ENCODE data around the gene ZDHHC22.
"Not testable (repeated sequence)": the region's sequence is repeated elsewhere in the genome, so short reads cannot be mapped to it uniquely, and the experiment has no call there.

The ZDHHC22 gene, protein sequence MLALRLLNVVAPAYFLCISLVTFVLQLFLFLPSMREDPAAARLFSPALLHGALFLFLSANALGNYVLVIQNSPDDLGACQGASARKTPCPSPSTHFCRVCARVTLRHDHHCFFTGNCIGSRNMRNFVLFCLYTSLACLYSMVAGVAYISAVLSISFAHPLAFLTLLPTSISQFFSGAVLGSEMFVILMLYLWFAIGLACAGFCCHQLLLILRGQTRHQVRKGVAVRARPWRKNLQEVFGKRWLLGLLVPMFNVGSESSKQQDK

GRCh38 chr14:77141214-77142004 lies at the start of gene ZDHHC22:
Gene ZDHHC22 (minus strand): TSS chr14:77141791. CDS start chr14:77139738, 2,053 bp downstream.
- DNase-seq (ENCODE audit: low read depth, low spot score) = no peak

DNA sequence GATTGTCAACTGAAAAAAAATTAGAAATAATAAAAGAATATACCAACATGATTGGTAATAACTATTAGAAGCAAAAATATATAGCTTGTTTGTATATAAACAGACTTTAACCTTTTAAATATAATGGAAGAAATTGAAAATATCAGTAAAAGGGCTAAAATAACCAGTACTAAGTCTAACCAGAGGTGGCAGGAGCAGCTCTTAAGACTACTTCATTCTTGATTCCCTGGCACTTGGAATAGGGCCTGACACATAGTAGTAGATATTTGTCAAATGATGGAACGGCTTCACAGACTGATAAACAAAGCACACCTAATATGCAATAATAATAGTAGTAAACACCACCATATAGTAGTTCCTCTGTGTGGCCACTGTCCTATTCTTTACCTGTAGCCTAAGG lies 49.4 kb upstream of the ZDHHC22 start:
- DNase-seq (ENCODE audit: low read depth, low spot score) = no peak

- DNase-seq (ENCODE audit: low read depth, low spot score) = no peak
These were observed 47.9 kb upstream of the ZDHHC22 start for GRCh38 chr14:77189479-77189878.

GRCh38 chr14:77187649-77188012 lies 46.0 kb upstream of the ZDHHC22 start:
- no peak for DNase-seq (ENCODE audit: low read depth, low spot score)

- DNase-seq (ENCODE audit: low read depth, low spot score) = no peak
These were observed 45.5 kb upstream of the ZDHHC22 start for GRCh38 chr14:77186911-77187648.

- no peak for DNase-seq (ENCODE audit: low read depth, low spot score)
These were observed 43.5 kb upstream of the ZDHHC22 start for GRCh38 chr14:77185093-77185465.

GRCh38 chr14:77184396-77185092 lies 43.0 kb upstream of the ZDHHC22 start:
- no peak for DNase-seq (ENCODE audit: low read depth, low spot score)

GRCh38 chr14:77183896-77184295 lies 42.3 kb upstream of the ZDHHC22 start:
- no peak for DNase-seq (ENCODE audit: low read depth, low spot score)

DNA sequence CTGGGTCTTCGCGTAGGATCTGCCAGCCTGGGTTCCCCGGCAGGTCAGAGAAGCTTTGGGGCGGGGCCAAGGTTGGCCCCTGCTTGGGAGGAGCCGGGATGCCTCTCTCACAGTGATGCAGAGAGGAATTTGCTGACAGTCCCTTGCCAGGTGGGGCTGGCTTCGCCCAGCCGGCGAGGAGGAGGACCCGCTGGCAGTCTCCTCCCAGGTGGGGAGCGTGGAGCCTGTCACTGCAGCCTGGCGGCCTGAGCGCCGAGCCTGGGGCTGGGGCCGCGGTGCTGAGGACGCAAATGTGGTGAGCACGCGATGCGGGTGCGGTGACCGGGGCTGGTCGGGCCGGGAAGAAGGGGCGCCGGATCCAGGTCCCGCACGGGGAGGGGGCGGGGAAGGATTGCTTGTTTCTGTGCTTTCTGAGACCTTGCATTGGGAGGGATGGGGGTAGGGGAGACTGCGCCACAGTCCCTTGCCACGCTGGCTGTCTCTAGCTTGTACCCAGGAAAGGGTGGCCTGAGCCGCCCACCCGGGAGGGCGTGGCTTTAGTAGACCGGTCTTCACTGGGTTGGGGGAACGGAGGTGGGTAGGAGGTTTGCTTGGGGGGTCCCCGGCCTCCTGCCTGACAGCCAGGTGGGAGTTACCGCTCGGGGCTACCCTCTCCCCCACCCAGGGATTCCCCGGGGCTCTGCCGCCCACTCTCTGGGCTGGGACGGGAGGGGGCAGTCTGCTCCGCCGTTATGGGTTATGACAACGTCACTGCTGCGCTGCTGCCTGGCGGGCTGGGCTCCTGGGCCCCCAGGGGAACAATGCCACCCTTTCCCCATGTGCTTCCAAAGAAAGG lies 40.2 kb upstream of the ZDHHC22 start, which contains the start of gene TMEM63C:
Gene TMEM63C, plus strand, starts transcription at position 196 of the 835 bp plus-strand sequence. CDS start 37,016 bp downstream, outside the sequence.
- DNase-seq (ENCODE audit: low read depth, low spot score) = no peak

- no peak for DNase-seq (ENCODE audit: low read depth, low spot score)
These were observed 39.4 kb upstream of the ZDHHC22 start for GRCh38 chr14:77180726-77181602.

- DNase-seq (ENCODE audit: low read depth, low spot score) = no peak
These were observed 37.1 kb upstream of the ZDHHC22 start for GRCh38 chr14:77178656-77179055.

GRCh38 chr14:77177702-77178101 lies 36.1 kb upstream of the ZDHHC22 start:
- DNase-seq (ENCODE audit: low read depth, low spot score) = no peak

DNA sequence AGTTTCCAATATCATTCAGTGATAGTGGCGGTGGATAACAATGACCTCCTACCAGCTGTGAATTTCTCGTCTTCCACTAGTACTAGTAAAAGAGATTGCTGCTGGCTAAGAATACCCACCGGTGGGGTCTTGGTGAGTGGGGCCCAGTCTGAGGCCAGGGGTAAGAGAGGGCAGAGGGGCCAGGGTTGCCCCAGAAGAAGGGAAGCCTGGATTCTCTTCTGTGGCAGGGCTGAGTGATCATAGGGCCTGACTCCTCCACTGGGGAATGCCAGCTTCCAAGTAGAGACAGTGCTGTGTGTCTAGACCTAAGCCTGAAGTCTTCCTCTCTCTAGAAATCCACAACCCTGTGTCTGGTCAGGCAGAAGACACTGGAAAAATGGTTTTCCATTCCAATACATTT lies 34.3 kb upstream of the ZDHHC22 start:
- no peak for DNase-seq (ENCODE audit: low read depth, low spot score)

GRCh38 chr14:77173911-77174617 lies 32.5 kb upstream of the ZDHHC22 start:
- DNase-seq (ENCODE audit: low read depth, low spot score) = not testable (repeated sequence)

DNA sequence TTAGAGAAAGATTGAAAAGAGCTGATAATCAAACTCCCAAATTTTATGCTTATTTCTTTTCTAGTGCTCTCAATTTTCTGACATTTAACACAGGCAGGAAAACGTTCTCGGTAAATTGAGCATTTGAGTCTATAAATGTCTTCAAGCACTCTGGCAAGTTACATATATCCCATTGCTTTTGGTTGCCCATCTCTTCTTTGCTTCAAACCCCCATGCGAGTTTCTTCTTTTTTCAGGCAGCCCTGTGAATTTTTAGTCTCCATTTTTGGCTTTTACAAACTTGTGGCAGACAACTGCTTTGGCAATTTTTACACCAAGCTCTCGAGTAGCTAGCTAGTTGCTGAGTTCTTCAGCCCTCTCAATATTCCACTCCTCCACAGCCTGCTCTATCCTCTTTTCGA lies 31.3 kb upstream of the ZDHHC22 start:
- no peak for DNase-seq (ENCODE audit: low read depth, low spot score)

GRCh38 chr14:77170045-77170444 lies 28.5 kb upstream of the ZDHHC22 start:
- no peak for DNase-seq (ENCODE audit: low read depth, low spot score)

DNA sequence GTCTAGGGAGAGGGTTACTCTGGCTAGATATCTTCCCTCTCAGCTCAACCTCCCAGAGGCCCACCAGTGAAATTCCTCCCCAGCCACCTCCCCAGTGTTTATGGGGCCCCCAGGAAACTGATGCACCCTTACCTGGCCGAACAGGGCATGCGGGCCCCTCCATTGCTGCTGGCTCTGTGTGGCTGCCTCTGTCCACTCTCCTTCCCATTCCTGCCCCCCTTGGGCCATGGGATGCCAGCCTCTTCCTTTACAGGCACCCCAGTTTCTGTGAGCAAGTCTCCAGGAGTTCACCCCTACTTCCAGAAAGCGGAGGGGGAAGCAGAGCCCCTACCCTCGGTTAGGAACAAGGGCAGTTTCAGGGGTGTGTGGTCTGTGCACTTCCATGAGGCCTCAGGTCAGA lies 19.4 kb upstream of the ZDHHC22 start:
- no peak for DNase-seq (ENCODE audit: low read depth, low spot score)

- DNase-seq (ENCODE audit: low read depth, low spot score) = no peak
These were observed 17.3 kb upstream of the ZDHHC22 start for GRCh38 chr14:77158882-77159255.

GRCh38 chr14:77158175-77158881 lies 16.7 kb upstream of the ZDHHC22 start:
- no peak for DNase-seq (ENCODE audit: low read depth, low spot score)
